HG02852 (cell line): ENCODE measurements around the gene ARNT2.

ENCODE experiments used
- ATAC-seq: cut with Tn5 transposase; IDR thresholded peaks from one replicate; pipeline ENCODE4 v1.9.1; 2021; ENCODE audit warnings: mild to moderate bottlenecking, moderate library complexity; ENCODE audit not compliant: unreplicated experiment

ARNT2 gene

DNA sequence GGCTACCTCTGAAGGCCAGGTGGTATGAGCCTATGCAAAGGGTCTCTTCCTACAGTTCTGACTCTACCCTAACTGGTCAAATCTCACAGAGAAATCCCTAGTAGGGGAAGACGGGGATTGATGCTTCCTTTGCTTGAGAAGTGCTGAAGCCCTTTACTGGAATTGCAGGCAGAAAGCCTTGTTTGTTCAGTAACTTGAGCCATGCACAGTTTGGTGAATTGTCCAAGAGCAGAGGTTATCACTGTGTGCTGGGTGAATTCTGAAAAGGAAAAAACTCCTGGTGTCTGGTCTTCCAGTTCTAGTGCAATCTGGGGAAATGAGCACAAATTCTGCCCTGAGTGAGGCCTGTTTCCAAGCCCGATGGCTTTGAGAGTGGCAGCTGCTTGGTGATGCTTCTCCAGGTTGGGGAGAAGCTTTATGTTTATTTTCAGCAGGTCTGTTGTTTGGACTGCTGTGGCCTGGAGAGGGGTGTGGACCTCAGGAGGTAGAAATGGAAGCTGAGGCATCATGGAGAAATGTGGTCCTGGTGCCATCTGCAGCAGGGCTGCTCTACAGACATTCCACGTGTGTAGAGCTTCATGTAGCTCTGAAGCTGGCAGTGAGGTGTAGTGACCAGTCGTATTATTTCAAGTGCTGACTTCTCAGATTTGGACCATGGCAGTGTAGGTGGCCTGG lies 60.9 kb downstream of the ARNT2 start:
- no peak for ATAC-seq

DNA sequence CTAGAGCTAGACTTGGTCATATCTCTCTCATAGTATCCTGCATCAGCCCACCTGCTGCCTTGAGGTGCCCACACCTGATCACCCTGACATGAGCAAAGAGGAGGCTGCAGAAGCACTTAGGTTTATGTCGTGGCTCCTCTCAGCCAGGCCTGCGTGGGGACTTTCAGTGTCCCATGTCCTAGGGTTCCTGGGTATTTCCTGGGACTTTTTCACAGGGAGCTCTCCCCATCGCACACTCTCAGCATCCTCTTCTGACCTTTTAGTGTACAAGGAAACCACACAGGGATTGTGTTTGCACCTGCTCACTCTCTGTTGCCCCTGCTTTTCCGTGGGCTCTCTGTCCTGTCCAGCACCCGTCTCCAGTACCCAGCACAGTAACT lies 61.4 kb downstream of the ARNT2 start:
- ATAC-seq: no peak

DNA sequence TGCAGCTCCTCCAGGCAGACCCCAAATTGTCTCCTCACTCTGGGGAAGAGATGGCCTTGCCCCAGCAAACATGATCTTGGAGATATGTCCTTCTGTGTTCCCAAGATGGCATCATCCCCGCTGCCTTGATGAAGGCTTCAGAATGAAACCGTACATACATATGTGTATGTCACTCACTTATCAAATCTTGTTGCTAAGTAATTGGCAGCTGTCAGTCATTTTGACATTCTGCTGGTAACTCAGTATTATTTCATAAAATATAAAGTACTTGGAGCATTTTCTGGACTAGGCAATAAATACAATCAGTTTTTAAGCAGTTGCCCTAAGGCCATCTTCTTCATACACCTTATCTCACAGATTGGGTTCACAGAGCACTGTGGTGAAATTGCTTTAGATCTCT lies 62.4 kb downstream of the ARNT2 start:
- ATAC-seq: no peak

DNA sequence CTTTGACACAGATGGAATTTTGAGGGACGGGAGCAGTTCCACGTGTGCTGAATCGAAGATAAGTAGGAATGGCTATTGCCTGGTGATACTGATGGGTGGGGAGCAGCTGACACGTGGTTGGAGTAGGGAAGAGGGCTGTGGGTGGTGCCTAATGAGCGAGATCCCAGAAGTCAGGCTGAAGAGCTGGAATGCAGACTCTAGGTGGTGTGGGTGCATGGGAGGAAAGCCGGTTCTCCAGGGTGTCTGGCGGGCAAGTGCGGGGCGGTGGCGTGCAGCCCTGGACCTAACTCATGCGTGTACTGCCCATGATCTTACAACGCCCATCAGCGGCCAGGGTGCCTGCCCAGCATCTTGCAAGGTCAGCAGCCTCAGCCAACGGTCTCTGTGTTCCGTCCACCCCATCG lies 63.1 kb downstream of the ARNT2 start:
- ATAC-seq: no peak

DNA sequence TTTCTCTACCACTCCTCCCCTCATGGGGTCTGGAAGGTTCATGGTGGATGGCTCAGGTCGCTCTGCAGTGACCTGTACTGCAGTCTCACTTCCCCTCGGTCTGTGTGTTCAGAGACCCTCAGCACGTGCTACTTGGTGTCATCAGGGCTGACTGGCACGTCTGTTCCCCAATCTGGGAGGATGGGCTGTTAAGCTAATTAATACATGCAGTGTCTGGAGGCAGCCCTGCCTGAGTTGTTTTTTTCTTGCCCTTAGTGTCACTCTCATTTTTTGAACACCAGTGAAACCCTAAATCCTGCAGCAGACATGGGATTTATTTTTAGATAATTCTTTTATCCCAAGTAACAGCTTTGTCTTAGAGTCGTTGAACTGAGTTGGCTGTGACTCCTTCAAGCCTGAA lies 64.6 kb downstream of the ARNT2 start:
- ATAC-seq: no peak

DNA sequence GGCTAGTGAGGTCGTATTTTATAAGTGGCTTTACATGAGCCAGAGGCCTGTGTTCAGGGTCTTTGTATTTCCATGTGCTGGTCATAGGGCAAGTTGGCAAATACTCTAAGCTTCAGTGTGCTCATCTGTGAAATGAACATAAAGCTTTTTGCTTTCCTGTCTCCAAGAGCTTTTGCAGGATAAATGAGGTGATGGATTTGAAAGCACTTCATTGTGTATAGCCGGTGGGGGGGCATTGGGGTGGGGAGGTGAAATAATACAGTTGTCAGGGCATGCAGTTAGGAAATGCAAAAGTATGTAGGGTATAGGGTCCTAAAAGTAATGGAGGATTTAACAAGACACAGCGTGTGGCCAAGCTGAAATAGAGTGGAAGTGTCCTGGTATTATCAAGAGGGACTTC lies 67.7 kb downstream of the ARNT2 start:
- no peak for ATAC-seq

DNA sequence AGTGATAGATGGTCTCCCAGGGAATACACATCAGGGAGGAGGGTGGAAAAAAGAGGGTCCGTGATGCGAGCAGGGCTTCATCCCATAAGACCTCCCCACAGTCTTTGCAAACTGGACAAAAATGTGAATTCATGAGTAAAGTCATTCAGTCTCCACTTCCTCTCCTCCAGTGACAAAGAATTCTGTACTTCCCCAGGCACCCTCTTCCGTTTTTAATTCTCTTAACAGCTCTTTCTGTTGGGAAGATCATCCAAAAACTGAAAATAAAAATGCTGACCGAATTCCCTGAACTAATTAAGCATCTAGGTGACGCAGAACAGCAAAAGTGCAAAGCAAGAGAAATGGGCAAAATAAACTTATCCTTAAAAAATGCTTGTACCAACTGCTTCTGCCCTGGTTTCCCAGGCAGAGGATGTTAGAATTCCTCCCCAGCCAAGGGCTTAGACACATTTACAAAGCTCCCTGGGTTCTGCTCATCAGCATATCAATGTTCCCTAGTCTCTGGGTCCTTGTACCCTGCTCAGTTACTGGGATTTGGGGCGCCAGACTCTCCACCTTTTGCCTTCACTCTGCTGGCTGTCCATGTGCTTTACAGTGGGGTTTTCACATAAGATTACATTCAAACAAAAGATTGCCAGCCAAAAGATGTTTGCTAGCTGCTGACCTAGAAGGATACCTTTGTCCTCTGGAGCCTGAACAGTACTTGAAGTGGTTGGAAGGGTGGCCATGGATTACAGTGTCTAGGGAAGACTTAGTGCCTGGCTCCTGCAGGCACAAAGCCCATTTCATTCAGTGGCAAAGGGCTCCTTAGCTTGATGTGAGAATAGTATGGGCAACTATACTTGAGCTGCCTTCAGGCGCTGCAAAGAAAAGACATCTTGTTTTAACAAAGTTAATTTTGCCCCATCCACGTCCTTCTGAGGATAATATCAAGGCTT lies 69.4 kb downstream of the ARNT2 start:
- no peak for ATAC-seq

DNA sequence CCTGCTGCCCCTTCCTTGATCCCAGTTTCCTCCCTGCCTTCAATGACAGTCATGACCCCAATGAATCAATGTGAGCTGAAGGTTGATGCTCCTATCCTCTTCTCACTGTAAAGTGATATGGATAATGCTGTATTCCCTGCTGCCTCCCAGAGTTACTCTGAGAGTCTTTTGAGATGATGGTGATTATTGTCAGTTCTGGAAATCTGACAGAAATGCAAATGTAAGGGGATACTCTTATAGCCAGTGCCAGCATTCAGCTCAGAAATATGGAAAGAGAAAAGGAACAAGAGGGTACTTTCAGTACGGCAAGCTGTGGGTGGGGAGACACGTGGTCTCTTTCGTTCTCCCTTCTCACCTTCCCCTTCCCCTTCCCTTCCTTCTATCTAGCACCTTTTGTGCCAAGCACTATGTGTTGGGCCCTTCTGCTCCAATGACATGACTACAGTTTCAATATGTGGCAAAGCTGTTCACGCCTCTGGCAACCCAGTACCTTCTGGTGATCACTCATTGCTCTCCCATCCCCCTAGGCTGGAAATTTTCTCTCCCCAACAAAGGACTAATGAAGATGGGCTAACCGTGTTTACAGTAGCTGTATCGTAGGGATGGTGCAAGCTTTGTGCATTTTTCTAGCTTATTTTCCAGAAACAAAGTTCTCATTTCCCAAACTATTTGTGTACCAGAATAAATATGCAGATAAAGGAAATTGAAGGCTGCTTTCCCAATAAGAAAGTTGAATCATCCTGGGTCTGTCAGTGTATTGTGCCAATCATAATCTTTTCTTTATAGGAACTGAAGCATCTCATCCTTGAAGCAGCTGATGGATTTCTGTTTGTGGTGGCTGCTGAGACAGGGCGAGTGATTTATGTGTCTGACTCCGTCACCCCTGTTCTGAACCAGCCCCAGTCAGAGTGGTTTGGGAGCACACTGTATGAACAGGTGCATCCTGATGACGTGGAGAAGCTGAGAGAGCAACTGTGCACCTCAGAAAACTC lies 70.3 kb downstream of the ARNT2 start:
- ATAC-seq: no peak

DNA sequence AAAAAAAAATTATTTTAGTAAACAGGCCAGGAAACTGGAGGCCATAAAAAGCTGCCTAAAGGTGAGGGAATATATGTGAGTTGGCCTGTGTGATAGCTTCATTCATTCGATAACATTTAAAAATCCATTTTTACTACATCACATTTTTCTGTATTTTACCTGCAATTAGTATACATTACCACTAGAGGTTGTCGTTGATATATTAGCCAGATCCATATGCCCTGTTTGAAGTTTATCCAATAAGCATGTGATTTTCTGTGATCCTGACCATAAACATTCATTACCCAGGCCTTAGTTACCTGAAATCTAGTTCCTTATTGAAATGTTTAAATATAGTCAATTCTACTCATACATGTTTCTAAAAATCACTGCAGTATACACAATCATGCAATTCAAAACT lies 71.4 kb downstream of the ARNT2 start:
- ATAC-seq: no peak

DNA sequence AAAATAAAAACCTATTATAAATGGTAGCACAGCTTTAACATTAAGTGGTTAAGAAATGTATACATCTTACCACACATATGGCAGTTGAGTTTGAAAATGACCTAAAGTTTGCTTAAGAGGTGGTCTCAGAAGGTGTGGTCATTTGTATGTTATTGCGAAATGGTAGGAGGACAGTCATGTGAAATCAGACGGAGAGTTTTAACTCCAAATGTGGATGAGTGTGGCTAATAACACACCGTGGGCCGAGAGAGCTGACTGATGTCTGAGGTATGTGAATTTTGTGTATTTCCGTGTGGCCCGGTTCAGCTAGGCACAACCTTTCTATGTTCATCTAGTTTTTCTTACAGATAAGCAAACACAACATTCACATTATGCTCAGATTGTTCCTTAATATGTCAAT lies 71.9 kb downstream of the ARNT2 start:
- ATAC-seq: no peak

DNA sequence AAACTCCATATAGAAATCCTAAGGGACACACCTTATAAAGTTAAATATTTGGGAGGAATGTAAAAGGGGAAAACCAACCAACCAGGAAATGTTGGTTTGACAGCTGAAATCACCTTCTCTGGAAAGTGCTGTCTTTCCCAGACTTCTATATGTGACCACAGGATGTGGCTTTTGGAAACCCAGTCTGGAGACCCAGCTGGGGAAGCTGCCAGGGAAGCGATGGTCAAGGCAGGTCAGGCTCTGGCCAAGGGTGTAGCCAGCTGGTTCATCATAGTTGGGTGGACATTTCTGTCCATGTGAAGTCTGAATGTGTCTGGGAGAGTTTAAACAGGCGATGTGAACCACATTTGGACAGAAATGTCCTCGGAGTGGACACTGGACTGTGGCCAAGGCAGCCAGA lies 73.9 kb downstream of the ARNT2 start:
- ATAC-seq: no peak

DNA sequence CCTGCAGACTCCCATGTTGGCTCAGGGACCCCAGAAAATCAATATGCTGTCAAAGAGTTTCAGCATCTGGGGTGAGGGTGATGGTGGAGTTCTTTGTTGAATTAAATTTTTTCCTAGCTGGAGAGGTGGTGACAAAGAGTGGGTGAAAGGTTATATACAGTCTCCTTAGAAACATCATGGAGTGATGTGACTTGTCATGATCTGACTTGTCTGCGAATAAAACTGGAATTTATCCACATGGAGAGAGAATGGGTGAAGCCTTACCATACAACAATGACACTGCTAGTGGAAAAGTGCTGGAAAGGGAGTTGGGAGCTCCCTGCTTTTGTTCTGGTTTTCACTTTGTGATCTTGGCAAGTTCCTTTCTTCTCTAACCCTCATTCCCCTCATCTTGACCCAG lies 75.0 kb downstream of the ARNT2 start:
- no peak for ATAC-seq

DNA sequence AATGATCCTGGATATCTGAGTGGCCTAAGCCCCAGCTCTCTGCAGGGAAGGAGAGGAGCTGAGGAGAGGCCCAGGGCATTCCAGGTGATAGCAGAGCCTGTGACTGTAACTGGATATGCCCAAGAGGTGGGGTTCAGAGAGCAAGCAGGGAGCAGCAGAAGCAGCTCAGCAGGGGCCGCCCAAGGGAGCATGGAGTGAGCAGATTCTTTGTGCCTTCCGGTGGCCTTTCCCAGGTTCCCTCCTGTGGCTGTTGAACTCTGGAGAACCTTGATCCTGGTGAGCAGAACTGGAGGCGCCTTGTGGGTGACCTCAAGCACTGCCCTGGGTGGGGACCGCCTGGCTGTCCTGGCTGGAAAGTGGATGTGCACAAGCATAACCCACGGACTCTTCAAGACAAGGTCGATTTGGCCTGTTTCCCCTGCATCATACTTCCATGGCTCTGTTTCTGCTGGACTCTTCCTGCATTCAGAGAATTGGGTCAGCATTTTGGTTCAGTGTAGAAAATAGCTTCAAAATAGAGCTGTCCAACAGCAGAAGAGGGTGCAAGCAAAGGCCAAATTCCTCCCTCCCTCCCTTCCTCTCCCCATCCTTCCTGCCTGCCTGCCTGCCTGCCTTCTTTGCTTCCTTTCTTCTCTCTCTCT lies 76.1 kb downstream of the ARNT2 start:
- no peak for ATAC-seq

DNA sequence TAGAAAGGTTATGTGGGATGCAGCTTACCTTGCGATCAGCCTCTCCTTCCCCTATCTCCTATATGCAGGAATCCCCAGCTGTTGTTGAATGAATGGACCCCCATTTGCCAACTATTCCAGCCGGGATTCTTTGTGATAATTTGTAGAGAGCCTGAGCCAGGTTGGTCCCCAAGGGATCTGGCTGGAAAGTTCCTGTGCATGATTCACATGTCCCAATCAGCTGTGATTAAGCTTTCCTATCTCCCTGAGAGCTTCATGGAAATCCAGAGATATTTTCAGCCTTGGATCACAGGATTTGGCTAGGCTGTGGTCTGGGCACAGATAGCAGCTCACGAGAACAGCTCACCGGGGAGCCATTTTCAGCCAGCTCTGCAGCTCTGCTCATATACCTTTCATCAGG lies 76.7 kb downstream of the ARNT2 start:
- no peak for ATAC-seq

DNA sequence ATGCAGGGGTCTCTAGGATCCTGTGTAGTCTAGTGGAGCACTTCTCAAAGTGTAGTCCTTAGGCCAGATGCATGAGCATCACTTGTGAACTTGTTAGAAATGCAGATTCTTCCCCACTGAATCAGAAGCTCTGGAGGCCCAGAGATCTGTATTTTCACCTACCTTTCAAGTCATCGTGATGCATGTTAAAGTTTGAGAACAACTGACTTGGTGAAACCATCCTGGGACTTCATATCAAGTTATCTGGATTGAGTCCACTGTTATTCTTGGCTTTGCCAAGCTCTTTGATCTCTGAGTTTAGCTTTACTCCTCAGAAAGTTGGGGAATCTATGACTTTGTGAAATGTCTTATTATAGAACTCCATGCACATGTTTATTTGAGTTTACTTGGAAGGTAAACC lies 78.5 kb downstream of the ARNT2 start:
- ATAC-seq: no peak

DNA sequence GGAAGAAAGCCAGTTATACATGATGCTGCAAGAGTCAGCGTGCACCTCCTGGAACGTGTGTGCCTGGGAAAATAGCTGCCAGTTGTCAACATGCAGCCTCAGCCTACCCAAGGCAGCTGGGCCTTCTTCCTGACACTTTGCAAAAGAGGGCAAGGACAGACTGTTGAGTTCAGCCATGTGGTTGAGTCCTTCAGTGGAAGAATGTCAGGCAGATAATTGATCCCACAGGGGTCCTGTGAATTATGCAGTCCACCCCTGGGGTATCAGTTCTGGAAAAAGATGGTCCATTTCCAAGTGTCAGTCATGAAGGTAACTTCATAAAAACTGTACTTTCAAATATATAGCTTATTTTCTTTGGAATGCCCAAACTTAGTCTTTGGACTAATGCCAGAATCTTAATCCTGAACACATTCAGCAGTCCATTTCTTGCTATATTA lies 79.6 kb downstream of the ARNT2 start:
- ATAC-seq: no peak

DNA sequence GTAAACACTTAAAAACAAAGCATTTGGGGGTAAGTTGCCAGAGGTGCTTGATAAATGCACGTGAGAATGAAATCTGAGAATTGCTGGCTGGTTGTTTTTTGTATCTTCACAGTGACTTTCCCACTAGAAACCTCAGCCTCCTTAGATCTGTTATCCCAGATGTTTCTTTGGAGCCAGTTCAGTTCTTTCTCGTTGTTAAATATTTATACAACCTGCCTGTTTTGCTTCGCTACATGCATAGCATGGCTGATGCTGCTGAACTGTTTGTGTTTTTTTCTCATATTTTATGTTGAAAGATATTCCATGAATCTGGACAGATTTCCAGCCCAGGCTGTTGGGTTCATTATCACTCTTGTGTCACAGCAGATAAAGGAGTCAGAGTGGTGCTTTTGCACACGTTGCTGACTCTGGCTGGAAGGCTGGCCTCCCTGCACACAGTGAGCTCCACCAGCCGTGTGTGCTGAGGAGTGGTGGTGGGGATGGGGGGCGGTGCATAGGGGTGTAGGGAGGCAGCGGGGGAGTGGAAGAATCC lies 80.2 kb downstream of the ARNT2 start:
- no peak for ATAC-seq

DNA sequence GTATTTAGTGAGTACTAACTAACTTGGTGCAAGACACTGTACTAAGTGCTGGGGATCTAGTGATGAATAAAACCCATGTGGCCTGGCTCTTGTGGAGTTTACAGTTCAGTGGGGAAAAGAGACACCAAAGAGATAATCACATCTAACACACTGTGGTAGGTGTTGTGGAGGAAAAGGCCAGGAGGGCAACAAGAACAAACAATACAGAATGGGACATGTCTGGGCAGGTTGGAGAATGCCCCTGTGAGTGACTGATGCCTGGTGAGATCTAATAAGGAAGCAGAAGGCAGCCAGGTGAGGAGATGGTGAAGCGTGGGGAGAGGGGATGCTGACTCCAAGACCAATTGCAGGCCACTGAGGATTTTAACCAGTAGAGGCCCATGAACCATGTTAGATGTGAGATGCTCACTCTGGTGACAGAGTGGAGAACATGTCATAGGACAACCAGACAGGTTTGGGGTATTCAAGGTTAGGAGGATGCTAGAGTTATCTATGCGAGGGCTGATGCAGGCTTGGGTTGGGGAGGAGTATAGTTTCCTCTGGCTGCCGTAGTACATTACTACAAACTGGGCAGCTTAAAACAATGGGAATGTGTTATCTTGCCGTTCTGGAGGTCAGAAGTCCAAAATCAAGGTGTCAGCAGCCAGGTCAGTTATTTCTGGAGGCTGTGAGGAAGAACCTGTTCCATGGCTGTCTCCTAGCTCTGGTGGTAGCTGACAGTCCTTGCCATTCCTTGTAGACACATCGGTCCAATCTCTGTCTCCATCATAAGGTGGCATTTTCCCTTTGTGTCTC lies 81.4 kb downstream of the ARNT2 start:
- ATAC-seq: no peak

DNA sequence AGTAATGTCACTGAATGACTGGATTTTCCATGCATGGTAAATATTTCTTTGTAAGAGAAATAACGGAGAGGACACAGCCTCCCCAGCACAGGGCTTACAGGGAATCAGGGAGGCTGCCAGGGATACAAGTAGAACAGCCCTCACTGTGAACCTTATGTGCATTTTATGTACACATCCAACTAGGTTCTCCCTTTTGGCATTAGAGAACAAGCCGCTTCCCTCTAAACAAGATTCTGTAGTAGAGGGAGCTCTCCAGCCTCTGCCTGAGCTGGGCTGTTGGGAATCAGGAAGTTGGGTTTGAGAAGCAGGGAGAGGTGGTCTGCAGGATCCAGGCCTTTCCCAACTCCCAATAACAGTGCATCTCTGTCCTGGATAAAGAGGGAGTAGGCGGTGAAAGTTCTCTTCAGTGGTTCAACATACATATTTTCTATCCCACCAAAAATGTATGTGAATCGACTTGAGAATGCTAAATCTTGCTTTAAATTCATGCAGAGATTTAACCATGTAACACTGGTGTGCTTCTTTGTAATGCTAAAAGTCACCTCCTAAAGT lies 83.7 kb downstream of the ARNT2 start:
- ATAC-seq: no peak
